Measurements from ENCODE around the gene SPEM2.

GRCh38 chr17:7391307-7391706 lies 34.1 kb upstream of the SPEM2 start:
- TF ChIP-seq CTCF (IDR thresholded peaks at IDR 0.05) (no peak), POLR2A (IDR thresholded peaks at IDR 0.05) (no peak)
